Measurements from ENCODE around the gene OGDHL.

OGDHL gene

DNA sequence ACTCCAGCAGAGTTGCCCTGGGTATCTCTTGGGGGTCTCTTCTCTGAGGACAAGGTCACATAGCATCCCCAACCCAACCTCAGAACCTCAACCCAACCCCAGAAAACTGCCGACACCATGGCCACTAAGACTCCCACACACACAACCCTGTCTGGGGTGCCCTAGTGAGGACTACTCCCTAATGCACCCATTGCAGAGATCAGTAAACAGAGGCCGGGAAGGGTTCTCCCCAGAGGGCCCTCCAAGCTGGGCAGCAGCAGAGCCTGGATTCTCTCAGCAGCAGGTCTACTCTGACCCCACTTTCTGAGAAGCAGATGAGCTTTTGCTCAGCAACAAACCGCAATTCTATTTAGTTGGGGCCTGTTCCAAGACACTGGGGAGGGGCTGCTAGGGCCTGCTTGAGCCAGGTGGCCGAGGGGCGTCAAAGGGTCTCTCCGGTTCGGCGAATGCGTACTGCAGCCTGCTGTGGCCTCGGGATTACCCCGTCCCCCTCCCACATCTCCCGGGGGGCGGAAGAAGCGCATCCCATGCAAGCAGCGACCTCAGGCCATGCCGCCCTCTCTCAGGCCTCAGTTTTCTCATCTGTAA, 828 bp downstream of the OGDHL start:
- Histone ChIP-seq H3K9me3 (peaks cover 0 to 4% (median 0%) of the 10 kb centered on the region in 3 donors), H3K4me3 (no peak overlapping the region), H3K36me3 (no peaks in the 10 kb centered on the region), H3K27ac (no peak overlapping the region), H3K4me1 (peaks cover 0 to 11% (median 7%) of the 10 kb centered on the region in 4 donors), H3K27me3 (peaks cover 0 to 66% of the 10 kb centered on the region in 2 donors)
- DNase-seq = no peak
- intact Hi-C loops (cut with DNase I; ENCODE audit: low total_unique reads) = no loop called here
- TF ChIP-seq, protein P1, sequence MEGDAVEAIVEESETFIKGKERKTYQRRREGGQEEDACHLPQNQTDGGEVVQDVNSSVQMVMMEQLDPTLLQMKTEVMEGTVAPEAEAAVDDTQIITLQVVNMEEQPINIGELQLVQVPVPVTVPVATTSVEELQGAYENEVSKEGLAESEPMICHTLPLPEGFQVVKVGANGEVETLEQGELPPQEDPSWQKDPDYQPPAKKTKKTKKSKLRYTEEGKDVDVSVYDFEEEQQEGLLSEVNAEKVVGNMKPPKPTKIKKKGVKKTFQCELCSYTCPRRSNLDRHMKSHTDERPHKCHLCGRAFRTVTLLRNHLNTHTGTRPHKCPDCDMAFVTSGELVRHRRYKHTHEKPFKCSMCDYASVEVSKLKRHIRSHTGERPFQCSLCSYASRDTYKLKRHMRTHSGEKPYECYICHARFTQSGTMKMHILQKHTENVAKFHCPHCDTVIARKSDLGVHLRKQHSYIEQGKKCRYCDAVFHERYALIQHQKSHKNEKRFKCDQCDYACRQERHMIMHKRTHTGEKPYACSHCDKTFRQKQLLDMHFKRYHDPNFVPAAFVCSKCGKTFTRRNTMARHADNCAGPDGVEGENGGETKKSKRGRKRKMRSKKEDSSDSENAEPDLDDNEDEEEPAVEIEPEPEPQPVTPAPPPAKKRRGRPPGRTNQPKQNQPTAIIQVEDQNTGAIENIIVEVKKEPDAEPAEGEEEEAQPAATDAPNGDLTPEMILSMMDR (IDR thresholded peaks at IDR 0.05) = no peak

DNA sequence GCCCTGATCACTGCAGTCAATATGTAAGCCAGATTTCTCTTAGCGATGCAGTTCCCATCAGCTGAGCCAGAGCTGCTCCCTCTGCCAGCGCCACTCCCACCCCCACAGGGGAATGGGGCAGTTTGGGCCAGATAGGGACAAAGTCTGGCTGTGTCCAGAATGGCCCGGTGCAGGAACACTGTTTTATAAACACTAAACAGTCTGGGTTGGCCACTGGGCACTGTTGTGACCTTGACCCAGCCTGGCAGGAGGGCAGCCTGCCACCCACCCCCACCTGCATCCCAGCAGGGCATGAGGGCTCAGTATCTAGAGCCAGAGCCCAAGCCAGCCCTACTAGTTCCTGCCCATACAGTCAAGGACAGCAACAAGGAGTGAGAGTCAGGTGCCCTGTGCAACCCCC, 1.3 kb downstream of the OGDHL start:
- Histone ChIP-seq H3K9me3 (no peaks in the 10 kb centered on the region), H3K4me1 (peaks cover 0 to 11% (median 7%) of the 10 kb centered on the region in 4 donors), H3K4me3 (no peak overlapping the region), H3K27me3 (peaks cover 0 to 64% of the 10 kb centered on the region in 2 donors), H3K36me3 (no peaks in the 10 kb centered on the region), H3K27ac (no peak overlapping the region)
- TF ChIP-seq, protein P1 (IDR thresholded peaks at IDR 0.05) = no peak
- intact Hi-C loops (cut with DNase I; ENCODE audit: low total_unique reads) = no loop called here
- no peak for DNase-seq

DNA sequence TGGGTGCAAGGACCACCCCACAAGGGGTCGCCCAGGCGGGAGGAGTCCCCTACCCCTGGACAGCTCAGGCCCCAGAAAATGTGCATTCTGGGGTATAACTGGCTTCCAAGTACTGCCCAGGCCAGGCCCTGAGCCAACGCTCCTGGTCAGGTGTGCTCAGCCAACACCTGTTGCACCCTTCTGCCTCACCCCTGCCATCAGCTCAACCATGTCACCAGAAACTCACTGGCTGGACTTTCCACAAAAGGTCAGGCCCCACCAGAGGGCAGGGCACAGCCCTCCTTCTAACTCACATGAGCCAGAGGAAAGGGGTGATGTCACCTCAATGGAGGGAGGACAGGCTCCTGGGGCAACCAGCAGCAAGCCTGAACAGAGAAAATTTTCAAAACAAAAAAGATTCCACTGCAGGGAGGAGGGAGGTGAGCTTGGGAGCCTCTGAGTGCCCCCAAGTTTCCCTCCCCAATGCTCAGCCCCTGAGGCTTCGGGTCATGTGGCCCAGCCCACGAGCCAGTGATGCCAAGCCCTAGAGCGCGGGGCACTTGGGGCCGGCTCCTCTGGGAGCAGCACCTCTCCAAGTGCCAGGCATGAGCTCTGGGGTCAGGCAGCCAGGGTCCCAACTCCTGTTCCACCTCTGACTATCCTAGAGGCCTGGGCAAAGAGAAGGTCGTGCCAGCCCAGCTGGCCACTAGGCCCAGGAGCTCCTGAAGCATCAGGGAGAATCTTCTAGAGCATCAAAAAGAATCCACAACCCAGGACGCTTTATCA, 2.2 kb downstream of the OGDHL start:
- H3K27ac ChIP-seq = no peak overlapping the region
- no peak for DNase-seq
- TF ChIP-seq, protein P1 (IDR thresholded peaks at IDR 0.05) = no peak
- H3K36me3 ChIP-seq = no peaks in the 10 kb centered on the region
- peaks cover 0 to 60% of the 10 kb centered on the region in 2 donors for H3K27me3 ChIP-seq
- peaks cover 0 to 11% (median 7%) of the 10 kb centered on the region in 4 donors for H3K4me1 ChIP-seq
- H3K4me3 ChIP-seq = no peak overlapping the region
- intact Hi-C loops (cut with DNase I; ENCODE audit: low total_unique reads) = no loop called here
- no peaks in the 10 kb centered on the region for H3K9me3 ChIP-seq

DNA sequence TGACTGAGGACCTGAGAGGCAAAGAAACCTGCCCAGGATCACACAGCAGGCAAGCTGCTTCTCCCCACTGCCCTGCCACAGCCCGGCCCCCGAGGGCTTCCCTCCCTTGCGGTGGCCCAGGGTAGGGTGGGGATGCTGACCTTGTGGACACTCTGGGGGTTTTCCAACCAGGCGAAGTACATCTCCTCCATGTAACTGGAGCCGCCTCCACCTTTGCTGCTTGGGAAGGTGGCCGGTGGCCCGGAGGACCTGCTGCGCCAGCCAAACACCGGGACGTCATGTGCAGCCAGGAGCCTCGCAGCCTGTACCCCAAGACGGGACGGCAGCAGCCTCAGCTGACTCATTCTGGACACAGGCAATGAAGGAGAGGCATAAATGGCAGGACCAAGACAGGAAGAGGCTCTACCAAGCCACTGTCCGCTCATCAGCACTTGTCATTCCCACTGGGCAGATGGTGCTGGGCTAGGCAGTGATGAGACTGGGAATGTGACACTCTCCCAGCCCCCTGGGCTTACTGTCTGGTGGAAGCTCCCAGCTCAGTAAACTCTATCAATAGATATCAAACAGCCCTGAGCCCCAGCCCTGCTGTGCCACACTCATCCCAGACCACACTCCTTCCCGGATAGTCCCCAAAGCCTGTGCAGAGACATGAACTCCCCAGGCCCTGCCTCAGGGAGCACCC, 3.7 kb downstream of the OGDHL start:
- TF ChIP-seq, protein P1 (IDR thresholded peaks at IDR 0.05) = no peak
- DNase-seq = no peak
- no peaks in the 10 kb centered on the region for H3K9me3 ChIP-seq
- H3K36me3 ChIP-seq = no peaks in the 10 kb centered on the region
- H3K4me1 ChIP-seq = peaks cover 0 to 11% (median 7%) of the 10 kb centered on the region in 4 donors
- no peak overlapping the region for H3K4me3 ChIP-seq
- H3K27ac ChIP-seq = no peak overlapping the region
- H3K27me3 ChIP-seq = peaks cover 0 to 52% of the 10 kb centered on the region in 2 donors
- intact Hi-C loops (cut with DNase I; ENCODE audit: low total_unique reads) = no loop called here

DNA sequence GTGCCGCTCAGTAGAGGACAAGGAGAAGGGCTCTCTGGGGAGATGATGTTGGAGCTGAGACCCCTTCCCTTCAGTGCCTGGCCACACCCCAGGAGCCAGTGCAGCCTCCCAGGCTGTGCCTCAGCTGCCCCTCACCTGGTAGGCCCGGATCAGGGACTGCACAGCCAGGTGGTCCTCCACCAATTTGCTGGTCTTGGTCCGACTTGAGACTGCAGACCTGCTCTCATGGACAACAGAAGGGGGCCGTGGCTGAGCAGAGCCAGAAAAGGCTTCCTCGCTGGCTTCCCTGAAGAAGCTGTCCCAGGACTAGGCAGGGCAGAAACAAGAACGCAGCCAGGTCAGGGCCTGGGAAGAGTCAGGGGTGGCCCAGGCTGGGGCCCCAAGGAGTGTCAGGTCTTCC, 5.5 kb downstream of the OGDHL start:
- Histone ChIP-seq H3K27ac (no peak overlapping the region), H3K4me1 (peaks cover 0 to 3% (median under 1%) of the 10 kb centered on the region in 4 donors), H3K9me3 (no peaks in the 10 kb centered on the region), H3K27me3 (peaks cover 0 to 43% of the 10 kb centered on the region in 2 donors), H3K4me3 (no peak overlapping the region), H3K36me3 (no peaks in the 10 kb centered on the region)
- no peak for DNase-seq
- TF ChIP-seq, protein P1 (IDR thresholded peaks at IDR 0.05) = no peak
- intact Hi-C loops (cut with DNase I; ENCODE audit: low total_unique reads) = no loop called here
